ENCODE data around the gene LRRC46.
A peak's percentile ranks its signal among the peaks of the same experiment; 100 is the strongest.

The LRRC46 gene

GRCh38 chr17:47829870-47830269 lies 1.6 kb upstream of the LRRC46 start:
- H3K4me3 ChIP-seq (ENCODE audit: low read depth, low read length), result no peak overlapping the region

- H3K4me3 ChIP-seq (ENCODE audit: low read depth, low read length), result peak overlapping the region; percentile 97
Observed at GRCh38 chr17:47830396-47831002, 971 bp upstream of the LRRC46 start.

GRCh38 chr17:47831934-47832327 lies 461 bp downstream of the LRRC46 start:
- no peak overlapping the region for H3K4me3 ChIP-seq (ENCODE audit: low read depth, low read length)

GRCh38 chr17:47834756-47835155 lies 3.3 kb downstream of the LRRC46 start:
- H3K4me3 ChIP-seq (ENCODE audit: low read depth, low read length), result no peak overlapping the region

DNA sequence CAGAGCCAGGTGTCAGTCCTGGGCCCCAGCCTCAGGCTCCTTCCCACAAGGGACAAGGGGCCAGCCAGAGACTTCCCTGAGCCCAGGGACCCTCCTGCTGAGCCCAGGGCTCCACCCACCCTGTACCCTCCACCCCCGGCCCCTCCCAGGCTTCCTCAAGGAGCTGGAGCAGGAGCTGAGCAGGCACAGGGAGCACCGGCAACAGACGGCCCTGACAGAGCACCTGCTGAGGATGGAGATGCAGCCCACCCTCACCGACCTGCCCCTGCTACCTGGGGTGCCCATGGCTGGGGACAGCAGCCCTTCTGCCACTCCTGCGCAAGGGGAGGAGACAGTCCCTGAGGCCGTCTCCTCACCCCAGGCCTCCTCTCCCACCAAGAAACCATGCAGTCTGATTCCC lies 5.1 kb downstream of the LRRC46 start:
- no peak overlapping the region for H3K4me3 ChIP-seq (ENCODE audit: low read depth, low read length)

DNA sequence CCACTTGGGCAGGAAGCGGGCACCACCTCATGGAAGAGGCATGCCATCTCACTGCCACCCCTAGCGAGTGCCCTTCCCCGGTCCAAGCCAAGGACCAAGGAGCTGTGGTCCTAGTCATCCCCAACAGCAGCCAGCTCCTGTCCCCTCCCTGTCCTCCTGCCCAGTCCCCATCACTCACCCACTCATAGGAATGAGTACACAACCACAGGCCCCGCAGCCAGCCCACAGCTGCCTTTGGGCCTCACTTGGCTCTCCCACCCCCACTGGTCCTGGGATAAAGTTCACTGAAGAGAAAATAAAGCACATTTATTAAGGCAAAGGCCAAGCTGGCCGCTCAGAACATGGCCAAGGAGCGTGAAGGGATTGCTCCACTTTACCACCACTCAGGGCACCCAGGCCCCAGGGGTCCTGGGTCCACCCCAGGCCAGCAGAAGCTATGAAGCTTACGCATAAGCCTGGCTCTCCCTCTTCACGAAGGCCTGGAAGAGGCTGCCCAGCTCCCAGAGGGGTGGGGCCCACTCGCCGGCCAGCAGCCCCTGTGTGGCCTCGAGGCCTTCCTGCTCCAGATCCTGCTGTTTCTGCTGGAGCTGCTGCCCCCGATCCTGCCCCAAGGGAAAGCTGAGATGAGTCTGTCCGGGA lies 6.0 kb downstream of the LRRC46 start:
- no peak overlapping the region for H3K4me3 ChIP-seq (ENCODE audit: low read depth, low read length)

GRCh38 chr17:47838636-47839035 lies 7.2 kb downstream of the LRRC46 start:
- no peak overlapping the region for H3K4me3 ChIP-seq (ENCODE audit: low read depth, low read length)

DNA sequence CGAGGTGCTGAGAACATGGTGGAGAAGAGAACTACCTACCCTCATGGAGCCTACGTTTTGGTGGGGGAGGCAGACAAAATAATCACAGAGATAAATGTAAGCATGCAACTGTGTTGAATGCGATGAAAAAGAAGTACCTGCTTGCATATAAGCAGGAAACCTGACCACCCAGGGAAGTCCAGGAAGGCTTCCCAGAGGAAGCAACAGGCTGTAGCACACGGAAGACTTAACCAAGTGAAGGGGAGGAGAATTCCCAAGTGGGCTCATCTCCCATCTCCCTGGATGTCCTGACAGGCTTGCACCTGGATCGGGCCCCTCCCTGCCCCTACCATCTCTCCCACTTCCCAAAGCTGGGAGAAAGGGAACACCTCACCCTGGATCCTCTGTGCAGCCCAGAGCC lies 7.6 kb downstream of the LRRC46 start:
- H3K4me3 ChIP-seq (ENCODE audit: low read depth, low read length), result no peak overlapping the region

DNA sequence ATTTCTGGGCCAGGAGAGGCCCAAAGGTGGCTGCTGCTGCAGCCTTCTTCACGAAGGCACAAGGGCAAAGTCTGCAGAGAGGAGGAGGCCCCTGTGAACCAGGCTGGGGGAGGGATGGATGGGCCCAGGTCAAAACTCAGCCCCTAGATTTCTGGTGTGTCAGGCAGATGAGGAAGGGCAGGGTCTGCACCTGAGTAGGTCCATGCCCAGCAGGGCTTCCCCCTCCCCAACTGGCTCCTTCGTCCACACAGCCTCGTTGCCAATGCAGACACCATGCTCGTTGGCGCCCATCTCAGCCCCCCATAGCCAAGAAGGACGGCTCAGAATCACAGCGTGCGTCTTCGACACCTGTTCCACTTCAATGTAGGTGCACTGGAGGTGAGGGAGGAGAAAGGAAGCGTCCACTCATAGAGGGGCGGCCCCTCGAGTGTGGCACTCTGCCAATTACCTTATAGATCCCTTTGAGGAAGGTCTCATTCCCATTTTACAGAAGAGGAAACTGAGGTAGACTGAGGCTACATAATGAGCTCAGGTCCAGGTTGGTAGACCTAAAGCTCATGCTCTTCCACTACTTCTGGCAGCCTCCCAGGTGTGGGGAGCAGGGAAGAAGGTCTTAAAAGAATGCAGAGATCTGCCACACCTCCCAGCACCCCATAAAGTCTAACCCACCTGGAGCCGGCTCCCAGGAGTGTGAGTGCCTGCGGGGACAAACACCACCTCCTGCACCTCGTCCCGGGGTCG lies 8.7 kb downstream of the LRRC46 start:
- peak overlapping the region; percentile 76 for H3K4me3 ChIP-seq (ENCODE audit: low read depth, low read length)

GRCh38 chr17:47840742-47841487 lies 9.4 kb downstream of the LRRC46 start, which contains the start of gene SCRN2:
Gene SCRN2, minus strand, starts transcription at chr17:47841273. Its CDS starts 430 bp downstream, at chr17:47840843.
- H3K4me3 ChIP-seq (ENCODE audit: low read depth, low read length), result peak within 1 kb of the TSS; percentile 76

DNA sequence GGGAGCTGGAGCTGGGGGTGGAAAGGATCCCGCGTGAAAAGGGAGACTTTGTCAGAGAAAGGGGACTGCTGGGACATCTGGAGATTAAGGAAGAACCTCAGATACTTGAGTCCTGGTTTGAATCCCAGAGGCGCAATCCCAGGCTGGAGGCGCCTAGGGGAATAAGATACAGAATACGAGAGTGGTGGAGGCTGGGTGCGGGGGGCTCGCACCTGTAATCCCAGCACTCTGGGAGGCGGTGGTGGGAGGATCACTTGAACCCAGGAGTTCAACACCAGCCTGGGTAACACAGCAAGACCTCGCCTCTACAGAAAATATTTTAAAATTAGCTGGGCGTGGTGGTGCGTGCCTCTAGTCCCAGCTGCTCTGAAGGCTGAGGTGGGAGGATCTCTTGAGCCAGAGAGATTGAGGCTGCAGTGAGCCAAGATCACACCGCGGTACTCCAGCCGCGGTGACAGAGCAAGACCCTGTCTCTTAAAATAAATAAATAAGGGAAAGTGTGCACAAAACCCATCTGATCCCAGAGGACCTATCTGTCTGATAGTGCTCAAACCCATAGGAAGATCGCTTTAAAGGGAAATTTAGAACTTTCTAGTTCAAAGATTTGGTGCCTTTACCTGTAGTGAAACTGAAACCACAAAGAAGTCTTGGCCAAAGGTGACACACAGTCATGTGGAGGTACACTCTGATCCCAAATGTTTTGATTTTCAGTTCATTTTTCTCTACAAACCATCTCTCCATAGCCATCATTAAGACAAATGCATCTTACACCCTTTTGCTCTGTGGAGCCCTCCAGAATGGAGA lies 10.2 kb downstream of the LRRC46 start:
- no peak overlapping the region for H3K4me3 ChIP-seq (ENCODE audit: low read depth, low read length)

- no peak overlapping the region for H3K4me3 ChIP-seq (ENCODE audit: low read depth, low read length)
Observed at GRCh38 chr17:47843391-47843730, 11.9 kb downstream of the LRRC46 start.

DNA sequence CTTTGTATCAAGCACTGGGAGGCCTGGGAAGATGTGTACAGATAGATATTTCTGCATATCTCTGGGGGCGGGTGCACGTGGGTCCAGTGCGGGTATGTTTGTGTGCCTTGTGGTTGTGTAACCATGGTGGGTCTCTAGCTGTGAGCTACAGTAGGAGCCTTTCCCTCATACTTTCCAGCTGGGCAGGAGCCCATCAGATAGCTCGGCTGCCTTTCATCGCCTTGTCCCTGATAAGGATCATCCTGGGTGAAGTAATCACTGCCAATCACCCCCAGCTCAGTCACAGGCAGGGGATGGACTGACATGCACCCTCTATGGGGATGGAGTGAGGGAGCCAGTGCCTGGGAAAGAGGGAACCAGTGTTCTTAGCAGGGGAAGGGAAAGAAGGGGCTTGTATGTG lies 12.8 kb downstream of the LRRC46 start:
- no peak overlapping the region for H3K4me3 ChIP-seq (ENCODE audit: low read depth, low read length)

DNA sequence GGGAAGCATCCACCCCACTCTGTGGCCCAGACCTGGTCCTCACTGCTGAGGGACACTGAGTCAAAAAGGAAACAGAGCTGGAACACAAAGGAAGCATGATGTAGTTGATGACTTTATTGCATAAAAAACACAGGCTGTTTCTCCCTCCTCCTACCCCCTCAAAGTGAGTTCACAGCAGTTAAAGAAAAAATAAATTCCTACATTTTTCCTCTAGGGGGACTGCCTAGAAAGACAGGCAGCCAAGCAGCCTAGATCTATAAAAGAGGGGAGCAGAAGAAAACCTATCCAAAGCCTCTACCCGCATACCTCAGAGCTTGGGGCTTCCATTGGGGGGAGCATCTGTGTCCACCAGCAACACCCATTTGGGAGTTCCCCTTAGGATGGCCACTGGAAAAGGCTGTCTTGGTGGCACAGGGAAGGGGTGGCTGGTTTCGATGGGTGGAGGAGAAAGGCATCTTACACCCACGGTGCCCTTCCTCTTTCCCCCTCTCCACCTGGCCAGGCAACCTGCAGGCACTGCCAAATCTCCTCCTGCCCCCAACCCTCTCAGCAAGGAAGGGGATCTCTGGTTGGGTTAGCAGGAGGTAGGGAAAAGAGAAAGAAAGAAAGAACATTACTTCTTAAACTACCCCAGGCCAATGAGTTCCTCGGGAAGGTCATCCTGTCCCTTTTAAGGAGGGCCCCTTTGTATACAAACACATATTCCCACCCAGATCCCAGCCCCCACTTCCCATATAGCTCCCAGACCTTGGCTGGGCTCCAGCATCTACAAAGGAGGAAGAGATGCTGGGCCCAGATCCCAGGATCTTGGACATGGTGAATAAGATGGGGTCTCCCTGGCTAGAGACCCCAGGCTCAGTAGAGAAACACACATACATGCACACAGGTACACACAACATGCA lies 13.6 kb downstream of the LRRC46 start:
- no peak overlapping the region for H3K4me3 ChIP-seq (ENCODE audit: low read depth, low read length)

GRCh38 chr17:47845716-47846075 lies 14.2 kb downstream of the LRRC46 start:
- H3K4me3 ChIP-seq (ENCODE audit: low read depth, low read length), result no peak overlapping the region

DNA sequence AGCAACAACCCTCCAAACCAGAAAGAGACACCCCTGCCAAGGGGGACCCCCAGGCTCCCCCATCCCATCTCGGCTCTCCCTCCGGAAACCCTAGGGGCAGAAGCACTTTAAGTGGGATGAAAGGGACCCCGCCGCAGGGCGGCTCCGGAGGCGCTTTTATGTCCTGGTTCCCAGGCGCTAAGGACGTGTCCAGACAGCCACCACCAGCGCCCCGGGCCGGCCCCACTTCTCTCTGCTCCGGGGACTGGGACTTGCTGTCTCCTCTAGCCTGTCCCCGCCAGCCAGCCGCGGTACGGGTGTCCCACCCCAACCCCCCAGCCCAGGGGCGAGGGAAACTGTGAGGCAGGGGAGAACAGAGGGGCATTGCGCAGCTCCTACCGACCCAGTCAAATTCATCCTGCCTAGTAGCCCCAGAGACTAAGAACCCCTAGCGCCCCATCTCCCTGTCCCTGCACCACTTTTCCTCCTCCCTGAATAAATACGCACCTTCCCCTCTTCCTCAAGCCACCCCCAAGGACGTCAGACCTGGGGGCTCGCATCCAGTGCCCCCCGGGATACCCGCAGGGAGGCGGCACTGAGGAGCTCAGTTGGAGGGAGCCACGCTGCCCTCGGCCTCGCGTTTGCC lies 15.4 kb downstream of the LRRC46 start:
- no peak overlapping the region for H3K4me3 ChIP-seq (ENCODE audit: low read depth, low read length)

GRCh38 chr17:47847341-47848197 lies 16.1 kb downstream of the LRRC46 start:
- peak overlapping the region; percentile 35 for H3K4me3 ChIP-seq (ENCODE audit: low read depth, low read length)

- peak overlapping the region; percentile 35 for H3K4me3 ChIP-seq (ENCODE audit: low read depth, low read length)
Observed at GRCh38 chr17:47848198-47848513, 16.7 kb downstream of the LRRC46 start.

GRCh38 chr17:47850373-47850691 lies 18.9 kb downstream of the LRRC46 start:
- H3K4me3 ChIP-seq (ENCODE audit: low read depth, low read length), result peak overlapping the region; percentile 27

Measured in iPS-11a (cell line).